Ascending aorta (tissue), 2 donors: ENCODE data around the gene EMD. TPM values are rescaled to one million over a fixed set of nuclear protein-coding genes. Genes with fewer than 3 reads are reported as not detected.
"Not testable (repeated sequence)": the region's sequence is repeated elsewhere in the genome, so short reads cannot be mapped to it uniquely, and the experiment has no call there.

Source experiments
- DNase-seq, 2 donors: peaks; one replicate each; pipeline ENCODE4 v3.0.0-alpha.2; 2019; ENCODE audit warnings: low spot score in 2 of 2
- H3K27ac ChIP-seq, 2 donors: fragments of 200-600 bp; sonication (generic); one replicate each; pipeline ENCODE4 v1.5.1; 2016 to 2017; ENCODE audit warnings: mild to moderate bottlenecking in 1 of 2
- H3K27me3 ChIP-seq: fragments of 200-600 bp; sonication (generic); one replicate; pipeline ENCODE4 v1.5.1; 2017
- H3K36me3 ChIP-seq, 2 donors: fragments of 200-600 bp; sonication (generic); one replicate each; pipeline ENCODE4 v1.5.1; 2016
- H3K4me1 ChIP-seq, 2 donors: fragments of 200-600 bp; sonication (generic); one replicate each; pipeline ENCODE4 v1.5.1; 2016 to 2017; ENCODE audit warnings: mild to moderate bottlenecking in 1 of 2
- H3K4me3 ChIP-seq, 2 donors: fragments of 200-600 bp; sonication (generic); one replicate each; pipeline ENCODE4 v1.5.1; 2016 to 2017; ENCODE audit warnings: mild to moderate bottlenecking in 1 of 2
- H3K9me3 ChIP-seq, 2 donors: fragments of 200-600 bp; sonication (generic); one replicate each; pipeline ENCODE4 v1.5.1; 2016
- CTCF ChIP-seq, 3 experiments: fragments of 200-600 bp in 2 of 3; fragments of 450-650 bp in 1 of 3; sonication (generic) in 2 of 3; IDR thresholded peaks; one replicate each; pipeline ENCODE4 v1.5.1; 2016 to 2019; ENCODE audit warnings: antibody characterized with exemption in 3 of 3, mild to moderate bottlenecking in 1 of 3, moderate library complexity in 1 of 3
- intact Hi-C: fragments of 100-400 bp; cut with DNase I; formaldehyde crosslinking; loops from one replicate; pipeline ENCODE4 v1.15.1; 2023
- total RNA-seq: library from RNA; depleted of rRNA; stranded (reverse); fragments of >200 nt; gene quantifications from one replicate; pipeline ENCODE4 v1.1.0, GENCODE V29; 2016

The EMD gene
- total RNA-seq, 1 donor from 2014 or later = 86.3 TPM

GRCh38 chrX:154381271-154381670 lies 2.2 kb downstream of the EMD start:
- H3K36me3 ChIP-seq = no peaks in the 10 kb centered on the region
- peak overlapping the region in 1 of 2 donors; percentile 96 for H3K27ac ChIP-seq
- TF ChIP-seq CTCF (IDR thresholded peaks at IDR 0.05) = no peak
- H3K9me3 ChIP-seq = no peaks in the 10 kb centered on the region
- intact Hi-C loops = no loop called here
- peak overlapping the region in 1 of 2 donors; percentile 79 for H3K4me3 ChIP-seq
- DNase-seq = no peak
- no peaks in the 10 kb centered on the region for H3K27me3 ChIP-seq
- peaks cover 5 to 16% of the 10 kb centered on the region in 2 donors for H3K4me1 ChIP-seq

GRCh38 chrX:154382483-154383069 lies 3.5 kb downstream of the EMD start:
- H3K4me1 ChIP-seq = peaks cover 3 to 11% of the 10 kb centered on the region in 2 donors
- peak overlapping the region in 1 of 2 donors; percentile 6 for H3K27ac ChIP-seq
- DNase-seq = no peak
- no peaks in the 10 kb centered on the region for H3K27me3 ChIP-seq
- H3K9me3 ChIP-seq = no peaks in the 10 kb centered on the region
- intact Hi-C loops = no loop called here
- no peak overlapping the region for H3K4me3 ChIP-seq
- no peak for TF ChIP-seq CTCF (IDR thresholded peaks at IDR 0.05)
- no peaks in the 10 kb centered on the region for H3K36me3 ChIP-seq

GRCh38 chrX:154383359-154384283 lies 4.5 kb downstream of the EMD start:
- H3K36me3 ChIP-seq = no peaks in the 10 kb centered on the region
- intact Hi-C loops = no loop called here
- no peak overlapping the region for H3K4me3 ChIP-seq
- H3K4me1 ChIP-seq = peaks cover 3 to 11% of the 10 kb centered on the region in 2 donors
- no peaks in the 10 kb centered on the region for H3K27me3 ChIP-seq
- peak overlapping the region; percentile 15 to 41 for H3K27ac ChIP-seq
- no peaks in the 10 kb centered on the region for H3K9me3 ChIP-seq
- no peak for TF ChIP-seq CTCF (IDR thresholded peaks at IDR 0.05)
- no peak for DNase-seq

- DNase-seq = no peak
- H3K36me3 ChIP-seq = no peaks in the 10 kb centered on the region
- H3K27ac ChIP-seq = peak overlapping the region in 1 of 2 donors; percentile 41
- no peaks in the 10 kb centered on the region for H3K27me3 ChIP-seq
- TF ChIP-seq CTCF (IDR thresholded peaks at IDR 0.05) = peak in 2 of 3 experiments; percentile 25 to 51
- intact Hi-C loops = no loop called here
- no peak overlapping the region for H3K4me3 ChIP-seq
- H3K4me1 ChIP-seq = peaks cover 3 to 11% of the 10 kb centered on the region in 2 donors
- no peaks in the 10 kb centered on the region for H3K9me3 ChIP-seq
These were observed 5.3 kb downstream of the EMD start for GRCh38 chrX:154384284-154384892.

GRCh38 chrX:154388094-154388493 lies 9.0 kb downstream of the EMD start:
- H3K27ac ChIP-seq, DNase-seq, intact Hi-C loops, H3K4me1 ChIP-seq, H3K9me3 ChIP-seq, H3K4me3 ChIP-seq, H3K36me3 ChIP-seq, H3K27me3 ChIP-seq: not testable (repeated sequence)

GRCh38 chrX:154388649-154389048 lies 9.6 kb downstream of the EMD start:
- DNase-seq, H3K4me1 ChIP-seq, intact Hi-C loops, H3K27ac ChIP-seq, H3K4me3 ChIP-seq, H3K36me3 ChIP-seq, H3K27me3 ChIP-seq, H3K9me3 ChIP-seq: not testable (repeated sequence)

GRCh38 chrX:154389812-154390747 lies 11.0 kb downstream of the EMD start:
- H3K4me1 ChIP-seq, intact Hi-C loops, H3K36me3 ChIP-seq, H3K27me3 ChIP-seq, DNase-seq, H3K9me3 ChIP-seq: not testable (repeated sequence)
- Histone ChIP-seq H3K4me3 (peak overlapping the region; percentile 35 to 40), H3K27ac (peak overlapping the region in 1 of 2 donors; percentile 53)

- intact Hi-C loops, H3K4me1 ChIP-seq, DNase-seq, H3K9me3 ChIP-seq, H3K27me3 ChIP-seq: not testable (repeated sequence)
- peak overlapping the region; percentile 94 to 97 for H3K27ac ChIP-seq
- peak overlapping the region in 1 of 2 donors; percentile 91 for H3K4me3 ChIP-seq
- peaks cover 10 to 16% of the 10 kb centered on the region in 2 donors for H3K36me3 ChIP-seq
These were observed 17.3 kb downstream of the EMD start for GRCh38 chrX:154396363-154396762.
